A673 (cell line): ENCODE data around the gene ROPN1. TPM values are rescaled to one million over a fixed set of nuclear protein-coding genes. Genes with fewer than 3 reads are reported as not detected.

Experiments used
- BruUV-seq: library from RNA; stranded (reverse); fragments of 400-500 nt; replicated peaks from 2 replicates; lab custom pipeline; 2021; lab: Mats Ljungman, UMichigan
- CTCF ChIA-PET: fragments of 300-600 bp; sonication (Branson Sonifier 250); formaldehyde crosslinking; loops from one replicate; lab custom pipeline; 2022; ENCODE audit warnings: antibody characterized with exemption; lab: Charles Lee
- POLR2A ChIA-PET: fragments of 300-600 bp; sonication (Branson Sonifier 250); formaldehyde crosslinking; loops from one replicate; lab custom pipeline; 2022; ENCODE audit warnings: antibody characterized with exemption; ENCODE audit not compliant: low non-redundant PET; lab: Charles Lee
- DNase-seq: peaks from one replicate; pipeline ENCODE4 v3.0.0-alpha.2; 2015; ENCODE audit warnings: low spot score
- H3K27ac ChIP-seq: fragments of 200-600 bp; sonication (generic); 2 replicates; pipeline ENCODE4 v1.5.1; 2016; ENCODE audit warnings: mixed run types, low read depth, mild to moderate bottlenecking, mixed read lengths, antibody characterized with exemption, low read length; ENCODE audit not compliant: poor library complexity, severe bottlenecking
- H3K27me3 ChIP-seq: fragments of 200-600 bp; sonication (generic); replicated peaks from 2 replicates; pipeline ENCODE4 v1.6.1; 2017; ENCODE audit warnings: mixed run types, low read depth, mild to moderate bottlenecking, mixed read lengths, antibody characterized with exemption, low read length; ENCODE audit not compliant: insufficient read depth, poor library complexity
- H3K36me3 ChIP-seq: fragments of 200-600 bp; sonication (generic); 2 replicates; pipeline ENCODE4 v1.6.1; 2016; ENCODE audit warnings: mixed run types, mild to moderate bottlenecking, mixed read lengths, antibody characterized with exemption, low read length; ENCODE audit not compliant: insufficient read depth, poor library complexity, severe bottlenecking
- H3K4me1 ChIP-seq: fragments of 200-600 bp; sonication (generic); 2 replicates; pipeline ENCODE4 v1.6.1; 2017; ENCODE audit warnings: mixed run types, mild to moderate bottlenecking, mixed read lengths, antibody characterized with exemption, low read length; ENCODE audit not compliant: insufficient read depth, poor library complexity, severe bottlenecking
- H3K4me3 ChIP-seq: fragments of 200-600 bp; sonication (generic); 2 replicates; pipeline ENCODE4 v1.5.1; 2016; ENCODE audit warnings: low read depth, mixed run types, mild to moderate bottlenecking, mixed read lengths, low read length; ENCODE audit not compliant: poor library complexity, severe bottlenecking
- H3K9me3 ChIP-seq: fragments of 200-600 bp; sonication (generic); 2 replicates; pipeline ENCODE4 v1.6.1; 2016; ENCODE audit warnings: mixed run types, low read depth, mild to moderate bottlenecking, mixed read lengths, antibody characterized with exemption, low read length; ENCODE audit not compliant: poor library complexity, severe bottlenecking
- EZH2 ChIP-seq: fragments of 200-600 bp; sonication (generic); IDR thresholded peaks from 2 replicates; pipeline ENCODE4 v1.6.1; 2017; ENCODE audit warnings: borderline replicate concordance, low read depth, mild to moderate bottlenecking, mixed read lengths, antibody characterized with exemption, low read length; ENCODE audit not compliant: poor library complexity, severe bottlenecking
- intact Hi-C: fragments of 100-400 bp; cut with micrococcal nuclease; formaldehyde crosslinking; loops from one replicate; pipeline ENCODE4 v1.10.0; 2022; ENCODE audit not compliant: unreplicated experiment
- total RNA-seq: library from RNA; stranded (reverse); gene quantifications from 2 replicates; pipeline ENCODE4 v1.2.3, GENCODE V29; 2021
- TF ChIP-seq, protein P1 (sequence below): fragments of 300-800, 200-600 bp; sonication (generic); conservative IDR thresholded peaks from 2 replicates; pipeline ENCODE4 v1.5.1; 2017; ENCODE audit warnings: low read depth, mild to moderate bottlenecking, antibody characterized with exemption, low read length, moderate library complexity, mixed read lengths

Gene ROPN1
- total RNA-seq, 1 experiment from 2014 or later, result not detected

DNA sequence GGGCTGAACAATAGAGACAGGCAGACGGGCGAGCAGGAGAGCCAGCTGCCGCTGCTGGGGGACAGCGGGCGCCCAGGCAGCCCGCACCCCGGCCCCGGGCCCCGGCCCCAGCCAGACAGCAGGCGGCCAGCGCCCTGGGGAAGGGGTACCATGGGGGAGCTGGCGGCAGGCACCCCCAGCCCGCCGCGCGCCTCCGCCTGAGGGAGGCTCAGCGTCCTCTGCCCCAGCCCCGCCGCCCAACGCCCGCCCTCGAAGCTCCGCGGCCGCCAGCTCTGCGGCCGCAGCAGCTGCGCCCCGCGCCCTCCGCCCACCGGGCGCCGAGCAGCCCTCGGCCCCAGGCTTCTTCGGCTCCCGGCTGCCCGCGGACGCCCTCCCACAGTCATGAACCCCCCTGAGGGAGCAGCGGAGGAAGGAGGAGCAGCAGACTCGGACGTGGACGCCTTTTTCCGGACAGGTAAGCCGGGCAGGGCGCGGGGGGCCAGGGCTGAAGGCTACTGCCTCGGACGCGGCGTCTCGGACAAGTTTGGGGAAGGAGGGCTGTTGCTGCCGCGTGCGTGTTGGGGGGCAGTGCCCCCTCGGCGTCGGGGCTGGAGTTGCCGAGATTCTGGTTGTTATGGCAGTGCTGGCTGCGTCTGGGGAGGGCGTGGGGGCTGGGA lies 41.6 kb upstream of the ROPN1 start, which contains the start of gene KALRN:
Gene KALRN, plus strand, starts transcription at position 10 of the 656 bp plus-strand sequence.
- CTCF ChIA-PET, result interaction anchor here (0.6 to 1.3 kb wide), 5 partner anchors 10 to 434 kb away, joined by 3 to 5 read pairs (median 4); no protein-coding TSS in a partner anchor
- Histone ChIP-seq H3K27me3 (peaks cover 12% of the 10 kb centered on the region), H3K4me3 (peak within 1 kb of the TSS; percentile 83), H3K4me1 (no peaks in the 10 kb centered on the region), H3K27ac (peak within 1 kb of the TSS; percentile 82), H3K9me3 (no peaks in the 10 kb centered on the region), H3K36me3 (no peaks in the 10 kb centered on the region)
- TF ChIP-seq, protein P1, sequence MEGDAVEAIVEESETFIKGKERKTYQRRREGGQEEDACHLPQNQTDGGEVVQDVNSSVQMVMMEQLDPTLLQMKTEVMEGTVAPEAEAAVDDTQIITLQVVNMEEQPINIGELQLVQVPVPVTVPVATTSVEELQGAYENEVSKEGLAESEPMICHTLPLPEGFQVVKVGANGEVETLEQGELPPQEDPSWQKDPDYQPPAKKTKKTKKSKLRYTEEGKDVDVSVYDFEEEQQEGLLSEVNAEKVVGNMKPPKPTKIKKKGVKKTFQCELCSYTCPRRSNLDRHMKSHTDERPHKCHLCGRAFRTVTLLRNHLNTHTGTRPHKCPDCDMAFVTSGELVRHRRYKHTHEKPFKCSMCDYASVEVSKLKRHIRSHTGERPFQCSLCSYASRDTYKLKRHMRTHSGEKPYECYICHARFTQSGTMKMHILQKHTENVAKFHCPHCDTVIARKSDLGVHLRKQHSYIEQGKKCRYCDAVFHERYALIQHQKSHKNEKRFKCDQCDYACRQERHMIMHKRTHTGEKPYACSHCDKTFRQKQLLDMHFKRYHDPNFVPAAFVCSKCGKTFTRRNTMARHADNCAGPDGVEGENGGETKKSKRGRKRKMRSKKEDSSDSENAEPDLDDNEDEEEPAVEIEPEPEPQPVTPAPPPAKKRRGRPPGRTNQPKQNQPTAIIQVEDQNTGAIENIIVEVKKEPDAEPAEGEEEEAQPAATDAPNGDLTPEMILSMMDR, result peak; percentile 41; the same call in 1 of the 2 replicates
- no peak for TF ChIP-seq EZH2
- intact Hi-C loops, result loop anchor here (5.0 kb wide), 1 partner anchor 44 kb away; no protein-coding TSS in a partner anchor
- POLR2A ChIA-PET, result no interaction called here
- BruUV-seq, result no TSS peak
- peak; percentile 52 for DNase-seq

DNA sequence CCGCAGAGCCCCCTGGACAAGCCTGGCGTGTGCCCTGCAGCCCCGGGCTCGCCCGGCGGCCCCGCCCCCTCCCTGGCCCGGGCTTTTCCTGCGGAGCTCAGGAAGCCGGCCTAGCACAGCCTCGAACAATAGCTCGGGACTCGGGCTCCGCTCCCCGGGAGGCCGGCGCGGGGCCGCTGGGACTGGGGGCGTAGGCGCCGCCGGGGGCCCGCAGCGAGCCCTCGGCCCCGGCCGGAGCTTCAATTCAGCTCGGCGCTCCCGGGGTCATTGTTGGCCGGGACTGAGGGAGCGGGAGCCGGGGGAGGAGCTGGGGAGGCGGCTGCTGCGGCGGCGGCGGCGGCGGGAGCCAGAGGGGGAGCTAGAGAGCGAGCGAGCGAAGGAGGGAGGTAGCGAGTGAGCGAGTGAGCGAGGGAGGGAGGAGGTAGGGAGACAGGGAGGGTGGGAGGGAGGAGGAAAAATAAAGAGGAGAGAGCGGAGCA lies 41.0 kb upstream of the ROPN1 start:
- H3K27ac ChIP-seq, result peak overlapping the region; percentile 82
- intact Hi-C loops, result loop anchor here (5.0 kb wide), 1 partner anchor 44 kb away; no protein-coding TSS in a partner anchor
- no TSS peak for BruUV-seq

DNA sequence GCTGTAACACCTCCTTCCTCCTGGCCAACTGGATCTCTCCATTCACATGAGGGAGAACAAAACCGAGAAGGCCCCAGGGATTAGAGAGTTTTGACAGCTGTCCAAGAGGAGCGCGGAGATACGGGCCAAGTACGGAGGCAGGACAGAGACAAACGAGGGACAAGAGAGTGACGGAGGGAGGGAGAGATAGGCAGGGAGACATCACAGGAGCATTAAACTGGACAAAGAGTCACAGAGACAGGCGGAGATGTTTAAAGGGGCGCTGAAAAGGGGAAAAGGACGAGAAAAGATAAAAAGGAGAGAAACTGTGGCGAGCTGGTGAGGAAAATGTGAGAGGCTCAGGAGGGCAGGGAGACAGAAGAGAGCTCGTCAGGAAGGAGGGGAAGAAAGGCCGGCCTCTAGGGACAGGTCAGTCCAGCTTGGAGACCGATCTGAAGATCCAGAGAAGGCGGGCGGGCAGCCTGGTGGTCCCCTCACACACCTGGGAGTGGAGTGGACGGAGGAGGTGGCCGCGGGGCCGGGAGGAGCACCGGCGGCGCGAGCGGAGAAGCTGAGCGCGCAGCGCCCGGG lies 40.5 kb upstream of the ROPN1 start:
- H3K4me1 ChIP-seq, result no peaks in the 10 kb centered on the region
- peak overlapping the region; percentile 83 for H3K4me3 ChIP-seq
- intact Hi-C loops, result loop anchor here (5.0 kb wide), 1 partner anchor 45 kb away; no protein-coding TSS in a partner anchor
- H3K9me3 ChIP-seq, result no peaks in the 10 kb centered on the region
- peaks cover 12% of the 10 kb centered on the region for H3K27me3 ChIP-seq
- TF ChIP-seq, protein P1, result no peak
- TF ChIP-seq EZH2, result no peak
- ChIA-PET POLR2A (no interaction called here), CTCF (interaction anchor here (0.6 to 1.3 kb wide), 6 partner anchors 9 to 436 kb away, joined by 3 to 6 read pairs (median 4); no protein-coding TSS in a partner anchor)
- H3K36me3 ChIP-seq, result no peaks in the 10 kb centered on the region
- peak; percentile 81 for DNase-seq
- BruUV-seq, result no TSS peak
- H3K27ac ChIP-seq, result peak overlapping the region; percentile 82

More for the DNA sequence above, 41.0 kb upstream of the ROPN1 start:
- Histone ChIP-seq H3K4me3 (peak overlapping the region; percentile 83), H3K36me3 (no peaks in the 10 kb centered on the region), H3K4me1 (no peaks in the 10 kb centered on the region), H3K9me3 (no peaks in the 10 kb centered on the region), H3K27me3 (peaks cover 12% of the 10 kb centered on the region)
- POLR2A ChIA-PET, result no interaction called here
- peak; percentile 90 for DNase-seq
- TF ChIP-seq EZH2, result no peak
- TF ChIP-seq, protein P1, result peak; percentile 74
- CTCF ChIA-PET, result interaction anchor here (0.6 to 1.3 kb wide), 6 partner anchors 10 to 435 kb away, joined by 3 to 6 read pairs (median 4); no protein-coding TSS in a partner anchor
